H1 (cell line): Measurements from ENCODE around the gene NECTIN1. TPM values are rescaled to one million over a fixed set of nuclear protein-coding genes. Genes with fewer than 3 reads are reported as not detected.

Experiments
- CTCF ChIA-PET: fragments of 300-600 bp; sonication (Branson Sonifier 250); formaldehyde crosslinking; loops from one replicate; lab custom pipeline; 2021; ENCODE audit not compliant: partially characterized antibody; lab: Charles Lee
- POLR2A ChIA-PET: fragments of 300-600 bp; sonication (Branson Sonifier 250); formaldehyde crosslinking; loops from one replicate; lab custom pipeline; 2021; ENCODE audit warnings: inconsistent platforms; ENCODE audit not compliant: partially characterized antibody; lab: Charles Lee
- DNase-seq, 2 experiments: peaks; one replicate each; pipeline versions ENCODE4 v3.0.0 to v3.0.0-alpha.2; 2010 to 2022; ENCODE audit warnings: low spot score in 2 of 2, low read depth in 1 of 2, mixed read lengths in 1 of 2
- FAIRE-seq: peaks from 2 replicates; lab custom pipeline; 2011; peaks lifted over from hg19 to GRCh38; lab: Jason Lieb, UNC
- H2AFZ ChIP-seq: 2 replicates; pipeline ENCODE4 v1.8.1; 2012; ENCODE audit warnings: low read length, inconsistent platforms
- H2AK5ac ChIP-seq: 2 replicates; pipeline ENCODE4 v1.6.1; 2013; ENCODE audit warnings: low read depth, low read length
- H2BK120ac ChIP-seq: replicated peaks from 2 replicates; pipeline ENCODE3; 2013; ENCODE audit warnings: low read depth, low read length, inconsistent platforms
- H2BK12ac ChIP-seq: 2 replicates; pipeline ENCODE4 v1.6.1; 2013; ENCODE audit warnings: low read depth, low read length
- H2BK15ac ChIP-seq: 2 replicates; pipeline ENCODE4 v1.6.1; 2013; ENCODE audit warnings: low read length
- H2BK20ac ChIP-seq: 2 replicates; pipeline ENCODE4 v1.6.1; 2013; ENCODE audit warnings: low read length
- H2BK5ac ChIP-seq: 2 replicates; pipeline ENCODE4 v1.6.1; 2013; ENCODE audit warnings: low read depth, low read length
- H3K14ac ChIP-seq: 2 replicates; pipeline ENCODE4 v1.6.1; 2013; ENCODE audit warnings: inconsistent platforms; ENCODE audit not compliant: insufficient read length
- H3K18ac ChIP-seq: 2 replicates; pipeline ENCODE4 v1.6.1; 2013; ENCODE audit warnings: low read length; ENCODE audit errors: extremely low read depth
- H3K23ac ChIP-seq: 2 replicates; pipeline ENCODE4 v1.6.1; 2013; ENCODE audit warnings: inconsistent platforms; ENCODE audit not compliant: insufficient read length
- H3K23me2 ChIP-seq: 2 replicates; pipeline ENCODE4 v1.6.1; 2013; ENCODE audit warnings: low read depth, low read length
- H3K27ac ChIP-seq: 2 replicates; pipeline ENCODE4 v1.6.1; 2011; ENCODE audit warnings: low read depth, low read length, inconsistent platforms
- H3K27me3 ChIP-seq, 4 experiments: replicated peaks in 1 of 4; 1 replicate in 1 of 4; 2 replicates in 3 of 4; pipeline versions ENCODE4 v1.6.1 to v1.8.1; 2011 to 2013; ENCODE audit warnings: low read length in 3 of 4, mild to moderate bottlenecking in 3 of 4, inconsistent platforms in 2 of 4, mixed read lengths in 2 of 4, moderate library complexity in 1 of 4; ENCODE audit not compliant: control insufficient read depth in 3 of 4, insufficient read depth in 3 of 4; ENCODE audit errors: extremely low read depth in 1 of 4
- H3K36me3 ChIP-seq, 4 experiments: 2 replicates each; pipeline versions ENCODE4 v1.6.1 to v1.8.1; 2011 to 2013; ENCODE audit warnings: mild to moderate bottlenecking in 4 of 4, low read length in 3 of 4, moderate library complexity in 2 of 4, control low read depth in 1 of 4, inconsistent platforms in 1 of 4; ENCODE audit not compliant: insufficient read depth in 4 of 4, control insufficient read depth in 2 of 4
- H3K4ac ChIP-seq: replicated peaks from 2 replicates; pipeline ENCODE3; 2013; ENCODE audit warnings: low read length, low read depth, mixed read lengths, inconsistent platforms; ENCODE audit not compliant: insufficient read length
- H3K4me1 ChIP-seq, 4 experiments: replicated peaks in 1 of 4; 1 replicate in 1 of 4; 2 replicates in 3 of 4; pipeline versions ENCODE4 v1.6.1 to v1.8.1; 2011 to 2013; ENCODE audit warnings: low read length in 3 of 4, inconsistent platforms in 2 of 4, mixed read lengths in 1 of 4; ENCODE audit not compliant: insufficient read depth in 4 of 4, control insufficient read depth in 3 of 4
- H3K4me2 ChIP-seq, 2 experiments: 2 replicates each; pipeline versions ENCODE4 v1.6.1 to v1.8.1; 2011 to 2013; ENCODE audit warnings: low read depth in 2 of 2, low read length in 2 of 2, control low read depth in 1 of 2, inconsistent platforms in 1 of 2, mild to moderate bottlenecking in 1 of 2; ENCODE audit not compliant: insufficient read depth in 1 of 2
- H3K4me3 ChIP-seq, 4 experiments: fragments of 200-600, 300-600 bp in 1 of 4; sonication (generic), shearing (Covaris generic), sonication (Bioruptor Twin) in 1 of 4; 2 replicates each; pipeline versions ENCODE4 v1.5.1 to v1.8.1; 2011 to 2016; ENCODE audit warnings: low read length in 4 of 4, low read depth in 3 of 4, control low read depth in 2 of 4, inconsistent platforms in 2 of 4, mild to moderate bottlenecking in 2 of 4, mixed read lengths in 1 of 4, moderate library complexity in 1 of 4; ENCODE audit not compliant: insufficient read depth in 2 of 4; ENCODE audit errors: extremely low read depth in 1 of 4
- H3K56ac ChIP-seq: replicated peaks from 2 replicates; pipeline ENCODE3; 2013; ENCODE audit warnings: low read depth, mild to moderate bottlenecking, mixed read lengths, low read length, inconsistent platforms; ENCODE audit not compliant: insufficient read length
- H3K79me1 ChIP-seq: 2 replicates; pipeline ENCODE4 v1.6.1; 2013; ENCODE audit warnings: low read depth, low read length, control low read depth
- H3K79me2 ChIP-seq, 2 experiments: 2 replicates each; pipeline versions ENCODE4 v1.6.1 to v1.8.1; 2012 to 2013; ENCODE audit warnings: low read length in 2 of 2, mild to moderate bottlenecking in 2 of 2, inconsistent platforms in 1 of 2; ENCODE audit not compliant: insufficient read depth in 2 of 2, control insufficient read depth in 1 of 2
- H3K9ac ChIP-seq, 4 experiments: replicated peaks in 1 of 4; 1 replicate in 1 of 4; 2 replicates in 3 of 4; pipeline versions ENCODE4 v1.6.1 to v1.8.1; 2011 to 2013; ENCODE audit warnings: low read depth in 3 of 4, low read length in 3 of 4, control low read depth in 2 of 4, mild to moderate bottlenecking in 2 of 4, moderate library complexity in 2 of 4, inconsistent platforms in 1 of 4; ENCODE audit errors: extremely low read depth in 1 of 4
- H3K9me3 ChIP-seq, 2 experiments: 2 replicates each; pipeline versions ENCODE4 v1.6.1 to v1.8.1; 2012 to 2013; ENCODE audit warnings: mild to moderate bottlenecking in 2 of 2, moderate library complexity in 2 of 2, control low read depth in 1 of 2, inconsistent platforms in 1 of 2, low read depth in 1 of 2, low read length in 1 of 2, mixed read lengths in 1 of 2; ENCODE audit not compliant: insufficient read depth in 2 of 2
- H4K20me1 ChIP-seq, 2 experiments: replicated peaks in 1 of 2; 2 replicates each; pipeline versions ENCODE3 to v1.8.1; 2011 to 2013; ENCODE audit warnings: inconsistent platforms in 2 of 2, low read length in 2 of 2, mild to moderate bottlenecking in 1 of 2; ENCODE audit not compliant: insufficient read depth in 2 of 2, control insufficient read depth in 1 of 2
- H4K5ac ChIP-seq: 2 replicates; pipeline ENCODE4 v1.6.1; 2013; ENCODE audit warnings: low read length, low read depth, mixed read lengths, inconsistent platforms; ENCODE audit not compliant: insufficient read length
- H4K8ac ChIP-seq: 2 replicates; pipeline ENCODE4 v1.8.0; 2013; ENCODE audit warnings: mild to moderate bottlenecking, moderate library complexity, low read length, inconsistent platforms; ENCODE audit not compliant: insufficient read depth; ENCODE audit errors: extremely low read depth
- H4K91ac ChIP-seq: replicated peaks from 2 replicates; pipeline ENCODE3; 2013; ENCODE audit warnings: low read length, mixed read lengths, inconsistent platforms; ENCODE audit not compliant: insufficient read length
- EZH2 ChIP-seq: fragments of 200-600 bp; sonication (generic); IDR thresholded peaks from 2 replicates; pipeline ENCODE4 v1.7.1; 2012; ENCODE audit warnings: low read depth, mild to moderate bottlenecking, moderate library complexity, low read length, inconsistent platforms; ENCODE audit not compliant: severe bottlenecking
- FOSL1 ChIP-seq: IDR thresholded peaks from 2 replicates; pipeline ENCODE4 v1.6.1; 2011; ENCODE audit warnings: mild to moderate bottlenecking, low read depth, low read length, moderate library complexity; ENCODE audit not compliant: insufficient read depth
- HDAC2 ChIP-seq, 2 experiments: fragments of 300-600 bp in 1 of 2; sonication (generic) in 1 of 2; IDR thresholded peaks; 2 replicates each; pipeline ENCODE4 v1.6.1; 2011 to 2012; ENCODE audit warnings: low read depth in 2 of 2, low read length in 2 of 2, mild to moderate bottlenecking in 2 of 2, moderate library complexity in 2 of 2, borderline replicate concordance in 1 of 2, inconsistent platforms in 1 of 2
- JUN ChIP-seq: IDR thresholded peaks from 2 replicates; pipeline ENCODE4 v1.6.1; 2011; ENCODE audit warnings: low read depth, mild to moderate bottlenecking, improper control_type of control experiment, low read length
- KDM4A ChIP-seq: IDR thresholded peaks from one replicate; pipeline ENCODE4 v1.7.1; 2012; ENCODE audit warnings: low read depth, mild to moderate bottlenecking, moderate library complexity, low read length, inconsistent platforms; ENCODE audit not compliant: severe bottlenecking
- POLR2A ChIP-seq, 2 experiments: IDR thresholded peaks; 1 replicate in 1 of 2; 2 replicates in 1 of 2; pipeline ENCODE4 v1.6.1; 2011; ENCODE audit warnings: low read depth in 2 of 2, low read length in 2 of 2, mild to moderate bottlenecking in 2 of 2; ENCODE audit errors: control extremely low read depth in 1 of 2
- SAP30 ChIP-seq: fragments of 300-600 bp; sonication (generic); IDR thresholded peaks from 2 replicates; pipeline ENCODE4 v1.7.1; 2012; ENCODE audit warnings: low read length, moderate library complexity, mild to moderate bottlenecking, inconsistent platforms; ENCODE audit not compliant: insufficient read depth, insufficient replicate concordance
- SP2 ChIP-seq: IDR thresholded peaks from 2 replicates; pipeline ENCODE4 v1.6.1; 2012; ENCODE audit warnings: mild to moderate bottlenecking, low read length, inconsistent platforms
- TCF12 ChIP-seq: IDR thresholded peaks from 2 replicates; pipeline ENCODE4 v1.6.1; 2011; ENCODE audit warnings: low read depth, mild to moderate bottlenecking, low read length
- YY1 ChIP-seq: IDR thresholded peaks from 2 replicates; pipeline ENCODE4 v1.6.1; 2011; ENCODE audit warnings: low read depth, mild to moderate bottlenecking, low read length
- ZNF274 ChIP-seq: IDR thresholded peaks from 2 replicates; pipeline ENCODE4 v1.7.0; 2012; ENCODE audit warnings: low read length, borderline replicate concordance; ENCODE audit errors: extremely low read depth
- WGBS, 2 experiments: shearing (Covaris generic) in 1 of 2; methylation state at CpG; one replicate each; pipeline versions ENCODE4 v1.1.6 to v1.1.7; 2013 to 2015; ENCODE audit warnings: low lambda C conversion rate in 2 of 2, mixed read lengths in 2 of 2, inconsistent platforms in 1 of 2, low coverage in 1 of 2, missing lambda C conversion rate in 1 of 2; ENCODE audit not compliant: insufficient replicate concordance in 2 of 2, insufficient coverage in 1 of 2, insufficient read length in 1 of 2; ENCODE audit errors: extremely low coverage in 1 of 2, missing lambda C conversion rate in 1 of 2; 5-methylcytosine and 5-hydroxymethylcytosine counted together
- polyA plus RNA-seq, 7 experiments: library from polyadenylated mRNA; depleted of rRNA in 3 of 7; stranded (reverse) in 5 of 7; unstranded in 2 of 7; fragments of >200 nt in 5 of 7; fragments of 200-250 nt in 2 of 7; gene quantifications; 1 replicate in 5 of 7; 2 replicates in 1 of 7; 4 replicates in 1 of 7; pipeline versions ENCODE4 v1.2.1 to v1.2.3, GENCODE V29; 2011 to 2013; ENCODE audit warnings: missing spikeins in 2 of 7, mixed read lengths in 2 of 7
- total RNA-seq: library from RNA; stranded (reverse); fragmentation: NEBNext Ultra II Directional; extraction: Animal tissue kit (Norgen Biotek cat#: 25700); gene quantifications from 2 replicates; pipeline ENCODE4 v1.2.1, GENCODE V29; 2021

NECTIN1 gene
- total and polyA plus RNA-seq, 2 of the 8 experiments (the other 6 are each of a cell fraction or from before 2014, with no cell fraction given), result 43.2 to 97.7 TPM

- H3K79me1 ChIP-seq, result no peaks in the 10 kb centered on the region
- POLR2A ChIA-PET, result interaction anchor here (0.6 to 2.2 kb wide), 2 partner anchors 12 to 30 kb away, joined by 3 to 5 read pairs; no protein-coding TSS in a partner anchor
- H2BK120ac ChIP-seq, result peak overlapping the region; percentile 24
- no peak overlapping the region for H2BK15ac ChIP-seq
- H3K9ac ChIP-seq, result no peak overlapping the region
- H3K36me3 ChIP-seq, result no peaks in the 10 kb centered on the region
- H3K4me1 ChIP-seq, result peaks cover 4 to 14% (median 9%) of the 10 kb centered on the region in 4 experiments; a peak in 6 of 7 replicates
- no peak overlapping the region for H4K8ac ChIP-seq
- H2AFZ ChIP-seq, result no peak overlapping the region
- no peak overlapping the region for H3K23ac ChIP-seq
- H4K91ac ChIP-seq, result no peak overlapping the region
- no peak overlapping the region for H3K4ac ChIP-seq
- no peaks in the 10 kb centered on the region for H4K20me1 ChIP-seq
- WGBS, 2 experiments, result 71% methylated on average over 6 of the region's 6 CpGs; no CpG with 5 or more reads in 1 of the 2 experiments
- no peak for TF ChIP-seq SAP30
- no peak for TF ChIP-seq HDAC2 (IDR thresholded peaks at IDR 0.05; ENCODE audit: borderline replicate concordance in 1 of 2, low read depth in 2 of 2, low read length in 2 of 2)
- TF ChIP-seq TCF12, result no peak
- TF ChIP-seq POLR2A (IDR thresholded peaks at IDR 0.05; ENCODE audit: control extremely low read depth in 1 of 2, low read depth in 2 of 2, low read length in 2 of 2), result no peak
- TF ChIP-seq EZH2, result no peak
- TF ChIP-seq ZNF274, result no peak
- TF ChIP-seq JUN, result no peak
- TF ChIP-seq FOSL1, result no peak
- TF ChIP-seq KDM4A, result no peak
- TF ChIP-seq YY1, result no peak
- TF ChIP-seq SP2, result no peak
- DNase-seq, result no peak
- no peak overlapping the region for H3K4me2 ChIP-seq
- no peak overlapping the region for H4K5ac ChIP-seq
- CTCF ChIA-PET, result interaction anchor here (1.0 to 14.8 kb wide), 8 partner anchors 9 to 117 kb away, joined by 3 to 245 read pairs (median 4); partner anchors contain the start of gene NECTIN1
- no peak overlapping the region for H2BK5ac ChIP-seq
- H3K56ac ChIP-seq, result no peak overlapping the region
- H2BK20ac ChIP-seq, result 0 out of 2 replicates have a peak overlapping the region, but pooled peaks have one; percentile 43
- FAIRE-seq, result no peak
- no peak overlapping the region for H3K27ac ChIP-seq
- H3K79me2 ChIP-seq, result no peaks in the 10 kb centered on the region
- no peak overlapping the region for H3K14ac ChIP-seq
- H3K4me3 ChIP-seq, result no peak overlapping the region
- H3K27me3 ChIP-seq, result peaks cover 0 to 2% (median 0%) of the 10 kb centered on the region in 4 experiments; a peak in 2 of 7 replicates
- H3K18ac ChIP-seq, result no peak overlapping the region
- H3K9me3 ChIP-seq, result no peaks in the 10 kb centered on the region
- H3K23me2 ChIP-seq, result no peaks in the 10 kb centered on the region
- H2AK5ac ChIP-seq, result no peak overlapping the region
- H2BK12ac ChIP-seq, result no peak overlapping the region; the same call in 1 of the 2 replicates
These were observed 114.6 kb downstream of the NECTIN1 start for GRCh38 chr11:119614222-119615002.
